ENCODE data around the gene BCAS1.

Gene BCAS1

DNA sequence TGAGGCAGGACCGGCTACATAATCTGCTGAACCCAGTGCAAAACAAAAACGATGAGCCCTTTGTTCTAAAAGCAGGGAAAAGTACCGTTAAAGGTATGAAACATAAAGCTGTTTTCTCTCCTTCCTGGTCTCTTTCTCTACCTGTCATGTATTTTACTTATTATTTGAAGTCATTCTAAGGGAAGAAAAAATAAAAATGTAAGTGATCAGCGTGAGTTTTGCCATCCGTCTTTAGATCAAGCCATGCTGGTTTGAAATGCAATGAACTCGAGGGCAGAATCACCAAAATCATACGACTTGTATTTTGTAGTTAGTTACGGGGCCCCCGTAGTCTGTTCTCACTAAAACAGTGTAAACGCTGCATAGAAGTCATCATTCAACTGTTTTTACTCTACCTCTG, 2.9 kb upstream of the BCAS1 start:
- no peak overlapping the region for H2AFZ ChIP-seq
- no peaks in the 10 kb centered on the region for H3K27me3 ChIP-seq (ENCODE audit: control insufficient read depth, insufficient read depth, low read length)
- no peak for TF ChIP-seq CTCF (IDR thresholded peaks at IDR 0.05)
- no peak overlapping the region for H3K4me2 ChIP-seq (ENCODE audit: low read length)
- H3K36me3 ChIP-seq (ENCODE audit: control insufficient read depth, insufficient read depth, low read length): no peaks in the 10 kb centered on the region
- no peak overlapping the region for H3K9ac ChIP-seq
- peaks cover 15% of the 10 kb centered on the region for H3K4me1 ChIP-seq
- no peak overlapping the region for H3K4me3 ChIP-seq (ENCODE audit: low read depth, low read length)
- no peaks in the 10 kb centered on the region for H3K9me3 ChIP-seq (ENCODE audit: control insufficient read depth, low read length)
- H3K27ac ChIP-seq: no peak overlapping the region
- H3K79me2 ChIP-seq: no peaks in the 10 kb centered on the region

DNA sequence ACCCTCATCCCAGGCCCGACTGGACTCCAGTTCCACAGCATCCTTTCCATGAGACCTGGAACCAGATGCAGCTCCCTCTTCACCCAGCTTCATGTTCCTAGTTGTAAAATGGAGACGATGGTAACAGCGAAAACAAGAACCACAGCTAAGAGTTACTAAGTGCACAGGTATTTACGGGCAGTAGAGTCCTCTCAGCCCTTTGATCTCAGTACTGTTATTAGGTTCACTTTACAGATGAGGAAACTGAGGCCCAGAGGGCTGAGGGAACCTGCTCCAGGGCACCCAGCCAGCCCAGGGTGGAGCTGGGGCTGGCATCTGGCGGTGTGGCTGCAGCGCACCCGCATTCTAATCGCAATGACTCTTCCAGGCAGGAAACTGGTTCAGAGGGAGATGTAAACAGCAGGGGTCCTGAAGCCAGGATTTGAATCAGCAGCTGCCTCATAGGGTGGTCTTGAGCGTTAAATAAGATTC, 858 bp downstream of the BCAS1 start:
- Histone ChIP-seq H3K79me2 (no peaks in the 10 kb centered on the region), H3K4me3 (ENCODE audit: low read depth, low read length) (no peak overlapping the region), H2AFZ (no peak overlapping the region), H3K4me2 (ENCODE audit: low read length) (no peak overlapping the region), H3K9ac (no peak overlapping the region), H3K4me1 (no peaks in the 10 kb centered on the region), H3K36me3 (ENCODE audit: control insufficient read depth, insufficient read depth, low read length) (no peaks in the 10 kb centered on the region), H3K9me3 (ENCODE audit: control insufficient read depth, low read length) (no peaks in the 10 kb centered on the region), H3K27ac (no peak overlapping the region), H3K27me3 (ENCODE audit: control insufficient read depth, insufficient read depth, low read length) (no peaks in the 10 kb centered on the region)
- TF ChIP-seq CTCF (IDR thresholded peaks at IDR 0.05): no peak

DNA sequence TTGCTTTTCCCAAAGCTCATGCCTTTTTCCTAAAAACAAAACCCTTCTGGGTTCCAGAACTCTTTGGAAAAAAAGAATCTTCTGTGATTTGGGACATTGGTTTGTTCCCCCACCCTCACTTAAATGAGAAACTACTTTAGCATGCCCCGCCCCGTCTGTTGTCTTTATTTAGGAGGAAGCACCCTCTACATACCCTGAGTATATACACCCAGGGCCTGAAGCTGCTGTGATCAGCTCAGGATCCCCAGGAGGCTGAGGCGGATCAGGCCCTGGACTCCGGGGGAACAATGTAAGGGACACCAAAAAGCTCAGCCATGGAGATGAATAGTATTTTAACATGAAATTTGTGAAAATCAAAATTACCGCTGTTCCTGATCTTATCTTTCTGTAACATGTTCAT, 1.4 kb downstream of the BCAS1 start:
- no peak overlapping the region for H3K27ac ChIP-seq
- H3K9ac ChIP-seq: no peak overlapping the region
- H3K79me2 ChIP-seq: no peaks in the 10 kb centered on the region
- H3K9me3 ChIP-seq (ENCODE audit: control insufficient read depth, low read length): no peaks in the 10 kb centered on the region
- no peak overlapping the region for H3K4me3 ChIP-seq (ENCODE audit: low read depth, low read length)
- H3K4me1 ChIP-seq: no peaks in the 10 kb centered on the region
- no peaks in the 10 kb centered on the region for H3K27me3 ChIP-seq (ENCODE audit: control insufficient read depth, insufficient read depth, low read length)
- no peaks in the 10 kb centered on the region for H3K36me3 ChIP-seq (ENCODE audit: control insufficient read depth, insufficient read depth, low read length)
- no peak for TF ChIP-seq CTCF (IDR thresholded peaks at IDR 0.05)
- H2AFZ ChIP-seq: no peak overlapping the region
- no peak overlapping the region for H3K4me2 ChIP-seq (ENCODE audit: low read length)

DNA sequence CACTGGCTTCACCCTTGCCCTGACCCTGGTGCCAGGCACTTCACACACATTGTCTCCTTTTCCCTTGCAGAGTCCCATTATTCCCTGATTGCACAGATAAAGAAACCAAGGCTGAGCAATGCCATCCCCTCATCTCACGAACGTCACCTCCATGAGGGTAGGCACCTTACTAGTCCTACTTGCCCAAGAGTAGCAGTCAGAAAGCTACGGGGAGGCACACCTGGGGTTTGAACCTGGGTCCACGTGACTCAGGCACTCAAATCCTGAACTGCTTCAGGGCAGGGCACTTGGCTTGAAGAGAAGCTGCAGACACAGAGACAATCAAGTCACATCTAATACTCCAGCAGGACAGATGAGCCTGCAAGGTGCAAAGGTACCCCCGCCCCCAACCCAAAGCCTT, 1.9 kb downstream of the BCAS1 start:
- H3K4me3 ChIP-seq (ENCODE audit: low read depth, low read length): no peak overlapping the region
- H3K27ac ChIP-seq: no peak overlapping the region

More for the DNA sequence above, 1.9 kb downstream of the BCAS1 start:
- Histone ChIP-seq H3K79me2 (no peaks in the 10 kb centered on the region), H3K27me3 (ENCODE audit: control insufficient read depth, insufficient read depth, low read length) (no peaks in the 10 kb centered on the region), H3K4me2 (ENCODE audit: low read length) (no peak overlapping the region), H3K4me1 (no peaks in the 10 kb centered on the region), H2AFZ (no peak overlapping the region), H3K36me3 (ENCODE audit: control insufficient read depth, insufficient read depth, low read length) (no peaks in the 10 kb centered on the region), H3K9me3 (ENCODE audit: control insufficient read depth, low read length) (no peaks in the 10 kb centered on the region), H3K9ac (no peak overlapping the region)
- TF ChIP-seq CTCF (IDR thresholded peaks at IDR 0.05): no peak

All from parathyroid adenoma (tissue), 2 donors.